Measurements from ENCODE around the gene PPFIBP1. TPM values are rescaled to one million over a fixed set of nuclear protein-coding genes. Genes with fewer than 3 reads are reported as not detected.

Gene PPFIBP1
- total and polyA plus RNA-seq, 2 donors (not counting 1 experiment from before 2014, with no cell fraction given): 3.3 to 15.0 TPM

- Histone ChIP-seq H3K9ac (ENCODE audit: low read length) (no peak overlapping the region), H3K27ac (ENCODE audit: low read length in 2 of 2) (no peak overlapping the region), H3K9me3 (ENCODE audit: control extremely low read depth in 1 of 3, control insufficient read depth in 2 of 3, insufficient read depth in 1 of 3, low read length in 2 of 3) (no peaks in the 10 kb centered on the region), H3K4me1 (ENCODE audit: control insufficient read depth in 2 of 2, insufficient read depth in 2 of 2, low read length in 2 of 2) (no peaks in the 10 kb centered on the region), H3K79me2 (ENCODE audit: control insufficient read depth, insufficient read depth, low read length) (no peaks in the 10 kb centered on the region), H4K20me1 (ENCODE audit: control insufficient read depth, insufficient read depth, low read length, poor library complexity, severe bottlenecking) (no peaks in the 10 kb centered on the region), H3K36me3 (replicated peaks in 1 of 2; ENCODE audit: control extremely low read depth in 1 of 2, control insufficient read depth in 1 of 2, extremely low read depth in 1 of 2, insufficient read depth in 2 of 2, low read length in 1 of 2) (peaks cover 0 to 2% of the 10 kb centered on the region in 2 experiments), H3K27me3 (replicated peaks in 1 of 4; ENCODE audit: control extremely low read depth in 1 of 4, control insufficient read depth in 3 of 4, insufficient read depth in 4 of 4, low read length in 3 of 4) (no peaks in the 10 kb centered on the region), H3K4me2 (replicated peaks; ENCODE audit: low read depth, low read length, poor library complexity, severe bottlenecking) (no peak overlapping the region), H2AFZ (ENCODE audit: insufficient read depth, low read depth, low read length, poor library complexity, severe bottlenecking) (no peak overlapping the region), H3K4me3 (ENCODE audit: control extremely low read depth in 1 of 5, extremely low read depth in 1 of 5, insufficient read depth in 1 of 5, low read depth in 2 of 5, low read length in 4 of 5) (no peak overlapping the region)
- H3K9me3 Mint-ChIP-seq (ENCODE audit: insufficient read depth): no peaks in the 10 kb centered on the region
- intact Hi-C loops (cut with micrococcal nuclease): no loop called here
- 100% methylated on average over 2 of the region's 4 CpGs for WGBS (ENCODE audit: insufficient coverage)
- ChIA-PET CTCF (no interaction called here), POLR2A (no interaction called here)
- H3K4me3 Mint-ChIP-seq: no peak overlapping the region
- TF ChIP-seq EZH2 (IDR thresholded peaks at IDR 0.05; ENCODE audit: borderline replicate concordance, insufficient read depth, low read depth, low read length, poor library complexity, severe bottlenecking) (no peak), CTCF (IDR thresholded peaks at IDR 0.05) (no peak)
- no peak overlapping the region for H3K27ac Mint-ChIP-seq
- no peaks in the 10 kb centered on the region for H3K4me1 Mint-ChIP-seq
- DNase-seq (no peak), ATAC-seq (ENCODE audit: low read depth) (no peak)
- no peaks in the 10 kb centered on the region for H3K27me3 Mint-ChIP-seq
Observed at GRCh38 chr12:27672051-27672450, 148.0 kb downstream of the PPFIBP1 start.

- POLR2A ChIA-PET: no interaction called here
- intact Hi-C loops (cut with micrococcal nuclease): no loop called here
Observed at GRCh38 chr12:27672643-27673042, 148.6 kb downstream of the PPFIBP1 start.

More at GRCh38 chr12:27672643-27673042, 148.6 kb downstream of the PPFIBP1 start:
- Histone ChIP-seq H3K9me3 (ENCODE audit: control extremely low read depth in 1 of 3, control insufficient read depth in 2 of 3, insufficient read depth in 1 of 3, low read length in 2 of 3) (no peaks in the 10 kb centered on the region), H4K20me1 (ENCODE audit: control insufficient read depth, insufficient read depth, low read length, poor library complexity, severe bottlenecking) (no peaks in the 10 kb centered on the region), H3K79me2 (ENCODE audit: control insufficient read depth, insufficient read depth, low read length) (no peaks in the 10 kb centered on the region), H3K9ac (ENCODE audit: low read length) (no peak overlapping the region), H3K36me3 (replicated peaks in 1 of 2; ENCODE audit: control extremely low read depth in 1 of 2, control insufficient read depth in 1 of 2, extremely low read depth in 1 of 2, insufficient read depth in 2 of 2, low read length in 1 of 2) (peaks cover 0 to 2% of the 10 kb centered on the region in 2 experiments), H3K27me3 (replicated peaks in 1 of 4; ENCODE audit: control extremely low read depth in 1 of 4, control insufficient read depth in 3 of 4, insufficient read depth in 4 of 4, low read length in 3 of 4) (no peaks in the 10 kb centered on the region), H3K4me2 (replicated peaks; ENCODE audit: low read depth, low read length, poor library complexity, severe bottlenecking) (no peak overlapping the region), H2AFZ (ENCODE audit: insufficient read depth, low read depth, low read length, poor library complexity, severe bottlenecking) (no peak overlapping the region), H3K27ac (ENCODE audit: low read length in 2 of 2) (no peak overlapping the region), H3K4me3 (ENCODE audit: control extremely low read depth in 1 of 5, extremely low read depth in 1 of 5, insufficient read depth in 1 of 5, low read depth in 2 of 5, low read length in 4 of 5) (no peak overlapping the region), H3K4me1 (ENCODE audit: control insufficient read depth in 2 of 2, insufficient read depth in 2 of 2, low read length in 2 of 2) (no peaks in the 10 kb centered on the region)
- no peaks in the 10 kb centered on the region for H3K9me3 Mint-ChIP-seq (ENCODE audit: insufficient read depth)
- H3K27ac Mint-ChIP-seq: no peak overlapping the region
- CTCF ChIA-PET: no interaction called here
- H3K27me3 Mint-ChIP-seq: no peaks in the 10 kb centered on the region
- no peak overlapping the region for H3K4me3 Mint-ChIP-seq
- no peaks in the 10 kb centered on the region for H3K4me1 Mint-ChIP-seq
- no peak for ATAC-seq (ENCODE audit: low read depth)
- no CpG with 5 or more reads among the region's 1 CpG for WGBS (ENCODE audit: insufficient coverage)
- TF ChIP-seq EZH2 (IDR thresholded peaks at IDR 0.05; ENCODE audit: borderline replicate concordance, insufficient read depth, low read depth, low read length, poor library complexity, severe bottlenecking): no peak
- no peak for TF ChIP-seq CTCF (IDR thresholded peaks at IDR 0.05)
- no peak for DNase-seq
